Measurements from ENCODE around the gene BIN1. TPM values are rescaled to one million over a fixed set of nuclear protein-coding genes. Genes with fewer than 3 reads are reported as not detected.

The BIN1 gene
- total RNA-seq, 1 experiment from 2014 or later = 31.8 TPM

GRCh38 chr2:127047716-127048617 lies 59.0 kb downstream of the BIN1 start:
- POLR2A ChIA-PET = no interaction called here

GRCh38 chr2:127047054-127047453 lies 59.9 kb downstream of the BIN1 start:
- peaks cover 0 to 15% of the 10 kb centered on the region in 2 experiments; a peak in 1 of 4 replicates for H3K4me1 ChIP-seq (ENCODE audit: control insufficient read depth in 1 of 2, insufficient read depth in 2 of 2, low read length in 2 of 2)
- H3K9me2 ChIP-seq (ENCODE audit: insufficient read depth) = no peaks in the 10 kb centered on the region
- no peak overlapping the region for H3K27ac ChIP-seq (ENCODE audit: low read depth, low read length)
- ChIA-PET POLR2A (no interaction called here), CTCF (interaction anchor here (0.6 kb wide), 1 partner anchor 990 kb away, joined by 3 read pairs; no protein-coding TSS in a partner anchor), RAD21 (ENCODE audit: low non-redundant PET in 1 of 2, low total read pairs in 2 of 2, uncharacterized antibody in 2 of 2, unreplicated experiment in 2 of 2) (no interaction called here)
- no peaks in the 10 kb centered on the region for H3K36me3 ChIP-seq (ENCODE audit: control insufficient read depth in 1 of 2, insufficient read depth in 2 of 2, low read length in 2 of 2)
- no peaks in the 10 kb centered on the region for H3K9me3 ChIP-seq (ENCODE audit: control insufficient read depth in 1 of 2, insufficient read depth in 1 of 2, low read depth in 1 of 2, low read length in 2 of 2)
- H4K20me1 ChIP-seq (ENCODE audit: insufficient read depth) = no peaks in the 10 kb centered on the region
- BruUV-seq (replicated peaks) = no TSS peak
- H3K79me2 ChIP-seq (ENCODE audit: insufficient read depth, low read length) = no peaks in the 10 kb centered on the region
- DNase-seq (ENCODE audit: low read depth, low spot score) (no peak), ATAC-seq (no peak)
- H3K4me2 ChIP-seq (ENCODE audit: low read length) = no peak overlapping the region
- no peak overlapping the region for H3K4me3 ChIP-seq (replicated peaks in 1 of 2; ENCODE audit: low read depth in 1 of 2, low read length in 2 of 2)
- H3K27me3 ChIP-seq (ENCODE audit: insufficient read depth, low read length) = no peaks in the 10 kb centered on the region
- no peak overlapping the region for H2AFZ ChIP-seq (ENCODE audit: low read depth, low read length, poor library complexity, severe bottlenecking)
- TF ChIP-seq FOSL1 (IDR thresholded peaks at IDR 0.05; ENCODE audit: low read depth) = no peak
- no peak for TF ChIP-seq EZH2 (IDR thresholded peaks at IDR 0.05)
- TF ChIP-seq CTCF (IDR thresholded peaks at IDR 0.05 in 2 of 3, conservative IDR thresholded peaks at IDR 0.05 in 1 of 3; ENCODE audit: borderline replicate concordance in 1 of 3, insufficient read depth in 1 of 3, low read depth in 2 of 3, low read length in 2 of 3) = no peak
- no peak for TF ChIP-seq POLR2A (IDR thresholded peaks at IDR 0.05; ENCODE audit: borderline replicate concordance, extremely low read depth, insufficient read depth, insufficient read length)
- TF ChIP-seq SRF (IDR thresholded peaks at IDR 0.05; ENCODE audit: low read depth) = no peak
- TF ChIP-seq REST (IDR thresholded peaks at IDR 0.05; ENCODE audit: low read depth) = no peak
- intact Hi-C loops (cut with micrococcal nuclease) = no loop called here
- H3K9ac ChIP-seq (ENCODE audit: low read length) = no peak overlapping the region

More at GRCh38 chr2:127047716-127048617, 59.0 kb downstream of the BIN1 start:
- no peak for DNase-seq (ENCODE audit: low read depth, low spot score)
- ChIA-PET RAD21 (ENCODE audit: low non-redundant PET in 1 of 2, low total read pairs in 2 of 2, uncharacterized antibody in 2 of 2, unreplicated experiment in 2 of 2) (no interaction called here), CTCF (no interaction called here)
- Histone ChIP-seq H3K9me3 (ENCODE audit: control insufficient read depth in 1 of 2, insufficient read depth in 1 of 2, low read depth in 1 of 2, low read length in 2 of 2) (no peaks in the 10 kb centered on the region), H3K4me1 (ENCODE audit: control insufficient read depth in 1 of 2, insufficient read depth in 2 of 2, low read length in 2 of 2) (peaks cover 0 to 15% of the 10 kb centered on the region in 2 experiments; a peak in 1 of 4 replicates), H3K79me2 (ENCODE audit: insufficient read depth, low read length) (no peaks in the 10 kb centered on the region), H4K20me1 (ENCODE audit: insufficient read depth) (no peaks in the 10 kb centered on the region), H3K4me2 (ENCODE audit: low read length) (no peak overlapping the region), H3K27ac (ENCODE audit: low read depth, low read length) (no peak overlapping the region), H3K36me3 (ENCODE audit: control insufficient read depth in 1 of 2, insufficient read depth in 2 of 2, low read length in 2 of 2) (no peaks in the 10 kb centered on the region), H3K4me3 (replicated peaks in 1 of 2; ENCODE audit: low read depth in 1 of 2, low read length in 2 of 2) (no peak overlapping the region), H2AFZ (ENCODE audit: low read depth, low read length, poor library complexity, severe bottlenecking) (no peak overlapping the region), H3K9ac (ENCODE audit: low read length) (no peak overlapping the region), H3K9me2 (ENCODE audit: insufficient read depth) (no peaks in the 10 kb centered on the region), H3K27me3 (ENCODE audit: insufficient read depth, low read length) (no peaks in the 10 kb centered on the region)
- ATAC-seq = no peak
- BruUV-seq (replicated peaks) = no TSS peak
- TF ChIP-seq ATF3 (IDR thresholded peaks at IDR 0.05) (no peak), SRF (IDR thresholded peaks at IDR 0.05; ENCODE audit: low read depth) (no peak), JUND (IDR thresholded peaks at IDR 0.05) (no peak)
- intact Hi-C loops (cut with micrococcal nuclease) = no loop called here
